CD8-positive, alpha-beta memory T cell (primary cell): ENCODE measurements around the gene MSI2. TPM values are rescaled to one million over a fixed set of nuclear protein-coding genes. Genes with fewer than 3 reads are reported as not detected.

Experiments
- CTCF ChIA-PET: fragments of 350-600 bp; sonication (Branson Sonifier 250); formaldehyde crosslinking; loops from one replicate; lab custom pipeline; 2021; ENCODE audit warnings: antibody characterized with exemption; lab: Charles Lee
- POLR2A ChIA-PET: fragments of 350-600 bp; sonication (Branson Sonifier 250); formaldehyde crosslinking; loops from one replicate; lab custom pipeline; 2021; ENCODE audit warnings: antibody characterized with exemption; lab: Charles Lee
- DNase-seq, 5 donors: peaks; one replicate each; pipeline versions ENCODE4 v3.0.0 to v3.0.0-alpha.2; 2020 to 2022; ENCODE audit warnings: mixed read lengths in 1 of 5
- H3K27ac ChIP-seq: one replicate; pipeline ENCODE4 v1.7.0; 2013; ENCODE audit warnings: low read depth, mild to moderate bottlenecking, low read length, moderate library complexity
- H3K27me3 ChIP-seq: 2 replicates; pipeline ENCODE4 v1.7.0; 2013; ENCODE audit warnings: low read length, mild to moderate bottlenecking; ENCODE audit not compliant: insufficient read depth, poor library complexity, severe bottlenecking
- H3K36me3 ChIP-seq: 2 replicates; pipeline ENCODE4 v1.7.0; 2013; ENCODE audit warnings: mild to moderate bottlenecking, low read length, moderate library complexity; ENCODE audit not compliant: insufficient read depth
- H3K4me1 ChIP-seq: 2 replicates; pipeline ENCODE4 v1.7.0; 2013; ENCODE audit warnings: mild to moderate bottlenecking, low read length, moderate library complexity; ENCODE audit not compliant: insufficient read depth
- H3K4me3 ChIP-seq: 2 replicates; pipeline ENCODE4 v1.7.0; 2013; ENCODE audit warnings: mild to moderate bottlenecking, low read length
- H3K9me3 ChIP-seq: 2 replicates; pipeline ENCODE4 v1.7.0; 2013; ENCODE audit warnings: mild to moderate bottlenecking, low read length
- H3K27ac Mint-ChIP-seq, 8 donors: one replicate each; pipeline ENCODE4 v1.8.0; 2020 to 2021; ENCODE audit warnings: mixed read lengths in 8 of 8, mild to moderate bottlenecking in 6 of 8, inconsistent platforms in 3 of 8, moderate library complexity in 3 of 8
- H3K27me3 Mint-ChIP-seq, 2 donors: one replicate each; pipeline ENCODE4 v1.8.0; 2020 to 2021; ENCODE audit warnings: mixed read lengths in 2 of 2, mild to moderate bottlenecking in 1 of 2, moderate library complexity in 1 of 2
- H3K36me3 Mint-ChIP-seq, 3 donors: one replicate each; pipeline ENCODE4 v1.8.0; 2020 to 2021; ENCODE audit warnings: mixed read lengths in 3 of 3, inconsistent platforms in 1 of 3, mild to moderate bottlenecking in 1 of 3
- H3K4me1 Mint-ChIP-seq, 3 donors: one replicate each; pipeline ENCODE4 v1.8.0; 2020 to 2021; ENCODE audit warnings: mixed read lengths in 3 of 3, inconsistent platforms in 1 of 3, mild to moderate bottlenecking in 1 of 3
- H3K4me3 Mint-ChIP-seq, 7 donors: one replicate each; pipeline ENCODE4 v1.8.0; 2020 to 2021; ENCODE audit warnings: mixed read lengths in 7 of 7, mild to moderate bottlenecking in 6 of 7, moderate library complexity in 4 of 7, inconsistent platforms in 2 of 7
- H3K9me3 Mint-ChIP-seq, 5 donors: one replicate each; pipeline ENCODE4 v1.8.0; 2020 to 2022; ENCODE audit warnings: mixed read lengths in 5 of 5, mild to moderate bottlenecking in 3 of 5, moderate library complexity in 2 of 5, inconsistent platforms in 1 of 5
- polyA plus RNA-seq: library from polyadenylated mRNA; unstranded; fragments of 300-500 nt; fragmentation: Illumina TruSeq; gene quantifications from one replicate; pipeline ENCODE4 v1.2.3, GENCODE V29; 2021
- total RNA-seq, 2 experiments: library from RNA; stranded (reverse); gene quantifications; one replicate each; pipeline ENCODE4 v1.2.3, GENCODE V29; 2021

MSI2 gene
- total and polyA plus RNA-seq, 3 experiments from 2014 or later, result 2.3 to 58.0 (median 57.1) TPM

- H3K27ac ChIP-seq, result no peak overlapping the region
- CTCF ChIA-PET, result no interaction called here
- no peak overlapping the region for H3K4me3 ChIP-seq
- DNase-seq, result no peak
- H3K36me3 Mint-ChIP-seq, result peaks cover 0 to 10% (median 8%) of the 10 kb centered on the region in 3 donors
- no peaks in the 10 kb centered on the region for H3K27me3 Mint-ChIP-seq
- peaks cover 11 to 33% (median 20%) of the 10 kb centered on the region in 3 donors for H3K4me1 Mint-ChIP-seq
- no peak overlapping the region for H3K4me3 Mint-ChIP-seq
- H3K9me3 Mint-ChIP-seq, result no peaks in the 10 kb centered on the region
- no peaks in the 10 kb centered on the region for H3K4me1 ChIP-seq
- POLR2A ChIA-PET, result no interaction called here
- no peaks in the 10 kb centered on the region for H3K36me3 ChIP-seq
- H3K27me3 ChIP-seq, result no peaks in the 10 kb centered on the region
- no peaks in the 10 kb centered on the region for H3K9me3 ChIP-seq
- peak overlapping the region in 1 of 8 donors; percentile 65 for H3K27ac Mint-ChIP-seq
Observed at GRCh38 chr17:57370619-57371018, 114.3 kb downstream of the MSI2 start.

- Mint-ChIP-seq H3K36me3 (peaks cover 0 to 6% (median 6%) of the 10 kb centered on the region in 3 donors), H3K9me3 (no peaks in the 10 kb centered on the region), H3K4me3 (no peak overlapping the region), H3K4me1 (peaks cover 10 to 38% (median 18%) of the 10 kb centered on the region in 3 donors), H3K27me3 (no peaks in the 10 kb centered on the region), H3K27ac (no peak overlapping the region)
- Histone ChIP-seq H3K36me3 (no peaks in the 10 kb centered on the region), H3K4me3 (no peak overlapping the region), H3K4me1 (no peaks in the 10 kb centered on the region), H3K27ac (no peak overlapping the region), H3K9me3 (no peaks in the 10 kb centered on the region), H3K27me3 (no peaks in the 10 kb centered on the region)
- DNase-seq, result no peak
- CTCF ChIA-PET, result no interaction called here
- POLR2A ChIA-PET, result no interaction called here
Observed at GRCh38 chr17:57372156-57372555, 115.8 kb downstream of the MSI2 start.

DNA sequence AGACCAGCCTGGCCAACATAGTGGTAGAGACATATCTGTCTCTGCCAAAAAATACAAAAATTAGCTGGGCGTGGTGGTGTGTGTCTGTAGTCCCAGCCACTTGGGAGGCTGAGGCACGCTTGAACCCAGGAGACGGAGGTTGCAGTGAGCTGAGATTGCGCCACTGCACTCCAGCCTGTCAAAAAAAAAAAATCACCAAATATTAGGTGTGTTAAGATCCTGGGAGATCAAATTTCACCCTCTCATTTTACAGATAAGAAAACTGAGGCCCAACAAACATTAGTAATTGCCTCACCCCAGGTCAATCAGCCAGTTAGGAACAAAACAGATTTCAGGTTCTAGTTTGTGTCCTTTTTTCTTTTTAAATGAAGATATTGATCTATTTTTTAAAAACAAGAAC is 116.7 kb downstream of the MSI2 start:
- Mint-ChIP-seq H3K4me3 (no peak overlapping the region), H3K4me1 (peaks cover 13 to 39% (median 18%) of the 10 kb centered on the region in 3 donors), H3K36me3 (peaks cover 0 to 6% (median 6%) of the 10 kb centered on the region in 3 donors), H3K9me3 (no peaks in the 10 kb centered on the region), H3K27me3 (no peaks in the 10 kb centered on the region), H3K27ac (no peak overlapping the region)
- Histone ChIP-seq H3K4me3 (no peak overlapping the region), H3K27ac (no peak overlapping the region), H3K36me3 (no peaks in the 10 kb centered on the region), H3K27me3 (no peaks in the 10 kb centered on the region), H3K4me1 (no peaks in the 10 kb centered on the region), H3K9me3 (no peaks in the 10 kb centered on the region)
- ChIA-PET POLR2A (no interaction called here), CTCF (no interaction called here)
- DNase-seq, result no peak

DNA sequence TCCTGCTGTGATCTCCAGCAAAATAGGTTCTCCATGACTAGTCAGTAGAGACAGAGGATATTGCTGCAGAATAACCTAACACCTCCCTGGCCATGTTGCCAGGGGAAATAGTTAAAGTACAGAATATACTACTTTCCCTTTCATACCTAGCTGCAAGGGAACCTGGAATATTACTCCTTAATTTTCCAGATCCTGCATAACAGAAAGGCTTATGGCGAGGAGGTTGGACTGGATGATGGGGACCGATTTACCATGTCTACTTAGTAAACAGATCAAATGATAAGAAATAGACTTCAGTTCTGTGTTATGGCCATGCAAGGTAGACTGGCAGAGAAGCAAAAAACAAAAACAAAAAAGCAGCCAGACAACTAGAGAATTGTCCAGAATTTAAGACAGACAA is 117.4 kb downstream of the MSI2 start:
- no peaks in the 10 kb centered on the region for H3K36me3 ChIP-seq
- no peaks in the 10 kb centered on the region for H3K27me3 ChIP-seq
- H3K4me3 ChIP-seq, result no peak overlapping the region
- H3K9me3 ChIP-seq, result no peaks in the 10 kb centered on the region
- Mint-ChIP-seq H3K36me3 (peaks cover 0 to 6% (median 6%) of the 10 kb centered on the region in 3 donors), H3K9me3 (no peaks in the 10 kb centered on the region), H3K4me1 (peaks cover 9 to 33% (median 17%) of the 10 kb centered on the region in 3 donors), H3K27ac (no peak overlapping the region), H3K4me3 (no peak overlapping the region), H3K27me3 (no peaks in the 10 kb centered on the region)
- no peak for DNase-seq
- H3K27ac ChIP-seq, result no peak overlapping the region
- ChIA-PET CTCF (interaction anchor here (1.0 kb wide), 1 partner anchor 14 kb away, joined by 3 read pairs; no protein-coding TSS in a partner anchor), POLR2A (no interaction called here)
- H3K4me1 ChIP-seq, result no peaks in the 10 kb centered on the region

- Mint-ChIP-seq H3K27ac (peak overlapping the region in 1 of 8 donors; percentile 12), H3K9me3 (no peaks in the 10 kb centered on the region), H3K36me3 (peaks cover 0 to 9% (median 6%) of the 10 kb centered on the region in 3 donors), H3K27me3 (no peaks in the 10 kb centered on the region), H3K4me3 (no peak overlapping the region), H3K4me1 (peaks cover 10 to 34% (median 10%) of the 10 kb centered on the region in 3 donors)
- ChIA-PET POLR2A (no interaction called here), CTCF (no interaction called here)
- Histone ChIP-seq H3K9me3 (no peaks in the 10 kb centered on the region), H3K36me3 (no peaks in the 10 kb centered on the region), H3K4me3 (no peak overlapping the region), H3K4me1 (no peaks in the 10 kb centered on the region), H3K27me3 (no peaks in the 10 kb centered on the region), H3K27ac (no peak overlapping the region)
- DNase-seq, result no peak
Observed at GRCh38 chr17:57375040-57375769, 118.9 kb downstream of the MSI2 start.

- H3K36me3 Mint-ChIP-seq, result peaks cover 0 to 9% (median 8%) of the 10 kb centered on the region in 3 donors
- H3K27ac ChIP-seq, result no peak overlapping the region
- H3K27me3 ChIP-seq, result no peaks in the 10 kb centered on the region
- no peaks in the 10 kb centered on the region for H3K9me3 ChIP-seq
- no peaks in the 10 kb centered on the region for H3K27me3 Mint-ChIP-seq
- no peaks in the 10 kb centered on the region for H3K9me3 Mint-ChIP-seq
- no peak overlapping the region for H3K27ac Mint-ChIP-seq
- ChIA-PET CTCF (no interaction called here), POLR2A (no interaction called here)
- no peak overlapping the region for H3K4me3 Mint-ChIP-seq
- H3K4me1 ChIP-seq, result no peaks in the 10 kb centered on the region
- no peak for DNase-seq
- no peak overlapping the region for H3K4me3 ChIP-seq
- H3K36me3 ChIP-seq, result no peaks in the 10 kb centered on the region
- peaks cover 9 to 34% (median 10%) of the 10 kb centered on the region in 3 donors for H3K4me1 Mint-ChIP-seq
Observed at GRCh38 chr17:57375770-57376225, 119.5 kb downstream of the MSI2 start.

DNA sequence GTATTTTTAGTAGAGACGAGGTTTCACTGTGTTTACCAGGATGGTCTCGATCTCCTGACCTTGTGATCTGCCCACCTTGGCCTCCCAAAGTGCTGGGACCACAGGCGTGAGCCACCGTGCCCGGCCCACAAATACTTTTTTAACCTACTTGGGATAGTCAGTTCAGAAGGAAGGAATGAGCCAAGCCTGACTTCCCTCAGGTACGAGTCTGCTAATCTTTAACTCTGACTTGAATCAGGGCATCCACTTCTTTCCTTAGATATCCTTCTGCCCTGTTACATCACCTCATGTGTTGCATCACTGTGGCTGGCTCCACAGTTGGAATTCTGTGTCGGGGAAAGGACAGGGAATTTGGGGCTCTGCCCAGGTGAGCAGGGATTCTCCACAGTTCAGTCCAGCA is 120.8 kb downstream of the MSI2 start:
- H3K9me3 ChIP-seq, result no peaks in the 10 kb centered on the region
- Mint-ChIP-seq H3K9me3 (no peaks in the 10 kb centered on the region), H3K36me3 (peaks cover 3 to 9% (median 9%) of the 10 kb centered on the region in 3 donors), H3K4me1 (peaks cover 12 to 38% (median 12%) of the 10 kb centered on the region in 3 donors), H3K27ac (no peak overlapping the region), H3K27me3 (no peaks in the 10 kb centered on the region), H3K4me3 (peak overlapping the region in 1 of 7 donors; percentile 32)
- H3K36me3 ChIP-seq, result no peaks in the 10 kb centered on the region
- no peaks in the 10 kb centered on the region for H3K27me3 ChIP-seq
- H3K4me1 ChIP-seq, result no peaks in the 10 kb centered on the region
- H3K27ac ChIP-seq, result no peak overlapping the region
- no peak for DNase-seq
- ChIA-PET POLR2A (no interaction called here), CTCF (no interaction called here)
- no peak overlapping the region for H3K4me3 ChIP-seq

DNA sequence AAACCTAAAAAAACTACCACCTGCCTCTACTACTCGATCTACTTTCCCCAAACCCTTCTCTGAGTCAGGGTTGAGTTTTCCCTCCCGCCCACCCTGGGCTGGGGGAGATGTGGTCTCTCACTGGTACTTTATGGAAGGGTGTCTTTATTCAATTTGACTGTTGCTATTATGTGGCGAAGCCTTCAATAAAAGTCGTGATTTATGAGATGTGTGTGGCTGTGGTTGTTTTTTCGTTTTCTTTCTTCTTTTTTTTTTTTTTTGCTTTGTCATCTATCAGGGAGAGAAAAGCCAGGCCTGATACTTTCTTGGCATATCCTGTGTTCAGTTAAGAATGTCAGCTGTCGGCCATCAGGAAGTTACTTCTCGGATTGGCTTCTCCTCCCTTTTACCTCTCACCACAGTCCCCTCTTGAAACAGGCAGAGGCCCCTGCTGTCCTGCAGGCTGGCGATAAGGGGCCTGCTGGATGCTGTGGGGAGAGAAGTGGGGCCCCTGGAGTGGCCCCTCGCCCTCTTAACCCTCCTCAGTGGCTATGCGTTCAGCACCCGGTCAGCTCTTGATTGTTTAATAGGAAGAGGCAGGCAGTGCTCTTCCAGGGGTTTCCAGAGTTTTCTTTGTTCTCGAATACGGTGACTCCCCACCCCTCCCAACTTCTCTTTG is 123.0 kb downstream of the MSI2 start:
- ChIA-PET CTCF (no interaction called here), POLR2A (no interaction called here)
- no peaks in the 10 kb centered on the region for H3K4me1 ChIP-seq
- Mint-ChIP-seq H3K9me3 (peaks cover 0 to 9% (median 4%) of the 10 kb centered on the region in 5 donors), H3K27ac (peak overlapping the region in 2 of 8 donors; percentile 64 to 81), H3K27me3 (no peaks in the 10 kb centered on the region), H3K36me3 (peaks cover 12 to 17% (median 14%) of the 10 kb centered on the region in 3 donors), H3K4me3 (no peak overlapping the region), H3K4me1 (peaks cover 14 to 43% (median 16%) of the 10 kb centered on the region in 3 donors)
- H3K9me3 ChIP-seq, result no peaks in the 10 kb centered on the region
- DNase-seq, result no peak
- H3K27ac ChIP-seq, result peak overlapping the region; percentile 45
- H3K4me3 ChIP-seq, result no peak overlapping the region
- no peaks in the 10 kb centered on the region for H3K27me3 ChIP-seq
- H3K36me3 ChIP-seq, result no peaks in the 10 kb centered on the region
